GM21390 (cell line): Measurements from ENCODE around the gene COQ9.

Experiments
- ATAC-seq: cut with Tn5 transposase; IDR thresholded peaks from one replicate; pipeline ENCODE4 v1.9.1; 2021; ENCODE audit not compliant: unreplicated experiment

The COQ9 gene

DNA sequence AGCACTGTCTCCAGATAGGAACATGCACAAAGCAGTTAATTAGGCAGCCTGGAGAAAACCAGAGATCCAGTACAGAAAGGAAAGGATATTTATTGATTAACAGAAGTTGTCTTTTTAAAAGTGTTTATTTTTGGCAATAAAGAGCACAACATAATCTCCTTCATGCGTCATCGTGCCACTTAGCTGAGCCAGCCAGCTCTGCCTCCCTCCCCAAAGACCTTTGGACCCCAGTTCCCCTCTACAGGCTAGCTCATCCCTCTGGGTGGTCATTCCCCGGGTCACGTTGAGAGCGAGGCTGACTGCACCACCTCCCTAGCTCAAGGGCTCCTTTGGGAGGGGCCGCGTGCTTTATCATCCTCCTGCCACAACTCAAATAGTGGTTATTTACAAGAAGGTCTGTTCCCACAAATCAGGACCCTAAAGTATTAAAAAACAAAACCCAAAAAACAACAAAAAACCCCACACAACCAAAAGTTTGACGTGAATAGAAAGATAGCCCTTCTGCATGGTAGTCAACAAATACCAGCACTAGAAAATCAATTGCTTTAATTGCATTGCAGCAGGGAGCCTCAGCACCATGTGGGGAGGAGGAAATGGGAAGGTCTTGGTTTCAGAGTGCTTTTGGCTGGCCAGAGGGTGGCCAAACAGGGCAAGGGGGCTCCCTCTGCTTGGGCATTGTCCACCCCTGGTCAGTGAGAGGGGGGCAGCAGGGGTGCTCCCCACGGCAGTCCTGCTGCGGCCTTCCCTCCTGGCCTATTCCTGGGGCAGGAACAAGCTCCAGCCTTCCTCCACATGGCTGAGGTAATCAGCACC, 24.8 kb downstream of the COQ9 start:
- ATAC-seq, result no peak

DNA sequence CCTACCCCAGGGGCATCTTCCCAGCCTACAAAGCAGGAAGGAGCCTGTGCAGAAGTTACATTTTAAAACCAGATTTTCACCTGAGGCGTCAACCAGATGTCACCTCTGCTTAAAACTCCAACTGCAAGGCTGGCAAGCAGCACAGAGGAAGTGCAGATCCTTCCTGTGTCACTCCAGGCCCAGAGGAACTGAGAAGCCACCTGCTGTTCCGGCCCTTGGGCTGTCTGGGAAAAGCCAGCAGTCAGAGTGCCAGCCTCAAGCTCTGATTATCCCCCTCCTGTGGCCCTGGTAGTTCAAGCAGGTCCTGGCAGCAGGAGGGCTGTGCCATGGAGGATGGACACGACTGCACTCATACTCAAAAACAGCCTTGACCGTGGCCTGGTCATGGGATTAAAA, 25.4 kb downstream of the COQ9 start:
- no peak for ATAC-seq

DNA sequence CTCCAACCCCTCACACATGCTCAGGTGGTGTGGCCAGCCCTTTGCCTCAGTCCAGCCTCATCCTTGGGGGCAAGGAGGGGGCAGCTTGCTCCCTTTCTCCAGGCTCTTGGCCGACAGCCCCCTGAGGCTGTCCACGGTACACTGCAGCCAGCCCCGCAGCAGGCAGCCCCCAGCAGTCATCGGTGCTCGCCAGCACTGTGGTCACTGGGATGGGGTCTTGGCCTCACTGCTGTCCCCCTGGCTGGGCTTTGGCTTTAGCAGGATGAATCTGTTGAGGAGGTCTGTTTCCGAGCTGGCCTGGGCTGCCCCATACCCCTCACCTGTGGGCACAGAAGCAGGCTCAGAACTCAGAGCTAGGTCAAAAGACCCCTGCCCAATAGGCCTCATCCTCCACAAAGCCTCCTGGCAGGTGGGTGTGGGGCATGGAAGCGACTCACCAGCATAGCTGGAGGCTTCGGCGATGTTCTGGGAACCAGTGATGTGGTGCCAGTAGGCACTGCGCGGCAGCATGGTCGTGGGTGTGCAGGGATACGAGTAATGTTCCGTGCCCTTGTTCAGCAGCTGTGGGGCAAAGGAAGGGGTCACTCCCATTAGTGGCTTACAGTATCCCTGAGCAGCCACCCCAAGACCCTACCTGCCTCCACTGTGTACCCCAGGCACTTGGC, 26.0 kb downstream of the COQ9 start:
- ATAC-seq, result no peak

DNA sequence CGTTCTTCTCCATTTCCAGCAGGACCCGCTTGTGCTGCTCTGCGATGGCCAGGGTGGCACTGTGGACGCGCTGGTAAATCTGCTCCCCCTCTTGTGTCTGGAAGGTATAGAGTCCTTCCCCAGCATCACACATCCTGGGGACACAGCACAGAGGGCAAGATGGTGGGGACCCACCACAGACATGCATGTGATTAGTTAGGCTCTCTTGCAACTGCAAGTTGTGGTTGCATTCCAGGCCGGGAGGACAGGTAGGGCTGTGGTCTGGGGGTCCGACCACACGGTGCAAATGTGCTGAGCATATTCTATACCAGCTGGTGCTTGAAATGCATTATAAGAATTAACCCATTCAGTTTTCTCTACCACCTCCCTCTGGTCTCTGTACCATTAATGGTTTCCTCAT, 26.6 kb downstream of the COQ9 start:
- no peak for ATAC-seq

DNA sequence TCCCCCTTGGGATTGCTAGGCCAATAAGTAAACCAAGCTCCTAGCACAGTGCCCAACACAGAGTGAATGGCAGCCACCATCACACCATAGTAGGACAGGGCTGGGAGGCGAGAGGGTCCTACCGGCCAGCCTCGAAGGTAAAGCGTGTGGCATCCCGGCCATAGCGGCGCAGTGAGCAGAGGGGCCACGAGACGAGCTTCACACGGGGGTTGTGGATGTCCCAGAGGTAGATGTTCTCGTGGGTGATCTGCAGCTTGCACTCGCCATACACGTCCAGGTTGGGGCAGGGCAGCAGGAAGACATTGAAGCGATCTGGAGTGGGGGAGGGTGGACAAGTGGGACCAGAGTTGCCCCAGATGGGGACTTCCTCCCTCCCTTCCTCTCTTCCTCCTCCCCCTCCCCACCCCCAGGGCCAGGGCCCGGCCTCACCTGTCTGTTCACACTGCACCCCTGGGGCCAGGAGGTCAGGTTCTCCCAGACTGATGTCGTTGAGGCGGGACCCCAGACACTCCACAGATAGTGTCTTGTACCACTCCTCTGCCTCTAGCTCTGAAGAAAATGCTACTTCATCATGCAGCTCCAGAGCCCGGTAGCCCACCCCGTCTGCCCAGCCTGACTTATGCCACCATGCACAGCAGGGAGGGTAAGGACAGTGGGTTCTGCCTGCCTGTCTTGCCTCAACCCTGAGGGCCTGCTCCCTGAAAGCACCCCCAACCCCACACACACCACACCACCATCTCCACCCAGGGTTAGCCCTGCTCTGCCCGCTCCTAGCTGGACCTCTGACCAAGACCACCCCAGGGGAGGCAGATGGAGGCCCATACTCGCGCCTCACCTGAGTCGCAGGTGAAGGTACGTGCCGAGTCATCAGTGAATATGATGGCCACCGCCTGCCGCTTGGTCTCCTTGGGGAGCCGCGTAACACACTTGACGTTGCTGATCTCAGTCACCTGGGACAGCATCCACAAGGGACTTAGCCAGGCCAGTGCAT, 27.7 kb downstream of the COQ9 start:
- no peak for ATAC-seq

DNA sequence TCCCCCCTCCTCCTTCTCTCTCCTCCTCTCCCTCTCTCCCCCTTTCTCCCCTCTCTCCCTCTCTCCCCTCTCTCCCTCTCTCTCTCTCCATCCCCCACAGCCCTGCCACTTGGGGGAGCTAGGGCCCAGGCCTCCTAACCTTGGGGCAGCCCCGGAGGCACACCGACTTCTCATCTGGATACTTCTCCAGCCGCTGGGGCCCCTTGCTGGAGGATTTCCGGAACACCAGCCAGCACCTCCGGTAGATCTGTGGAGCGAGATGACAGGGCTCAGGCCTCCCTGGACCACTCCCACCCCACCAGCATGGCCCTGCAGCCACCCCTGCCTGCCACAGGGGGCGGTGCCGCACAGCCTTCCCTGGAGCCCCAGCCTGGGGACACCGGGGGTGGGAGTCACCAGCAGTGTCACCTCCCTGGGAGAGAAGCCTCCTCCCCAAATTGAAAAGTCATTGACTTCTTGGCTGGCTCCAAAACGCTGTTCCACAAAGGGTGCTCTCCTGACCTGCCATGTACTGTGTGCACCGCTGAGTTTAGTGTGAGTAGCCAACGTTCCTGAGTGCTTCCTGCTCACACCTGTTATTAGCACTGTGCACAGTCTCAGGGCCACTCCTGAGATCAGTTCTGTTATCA, 28.5 kb downstream of the COQ9 start:
- peak; percentile 96 for ATAC-seq

DNA sequence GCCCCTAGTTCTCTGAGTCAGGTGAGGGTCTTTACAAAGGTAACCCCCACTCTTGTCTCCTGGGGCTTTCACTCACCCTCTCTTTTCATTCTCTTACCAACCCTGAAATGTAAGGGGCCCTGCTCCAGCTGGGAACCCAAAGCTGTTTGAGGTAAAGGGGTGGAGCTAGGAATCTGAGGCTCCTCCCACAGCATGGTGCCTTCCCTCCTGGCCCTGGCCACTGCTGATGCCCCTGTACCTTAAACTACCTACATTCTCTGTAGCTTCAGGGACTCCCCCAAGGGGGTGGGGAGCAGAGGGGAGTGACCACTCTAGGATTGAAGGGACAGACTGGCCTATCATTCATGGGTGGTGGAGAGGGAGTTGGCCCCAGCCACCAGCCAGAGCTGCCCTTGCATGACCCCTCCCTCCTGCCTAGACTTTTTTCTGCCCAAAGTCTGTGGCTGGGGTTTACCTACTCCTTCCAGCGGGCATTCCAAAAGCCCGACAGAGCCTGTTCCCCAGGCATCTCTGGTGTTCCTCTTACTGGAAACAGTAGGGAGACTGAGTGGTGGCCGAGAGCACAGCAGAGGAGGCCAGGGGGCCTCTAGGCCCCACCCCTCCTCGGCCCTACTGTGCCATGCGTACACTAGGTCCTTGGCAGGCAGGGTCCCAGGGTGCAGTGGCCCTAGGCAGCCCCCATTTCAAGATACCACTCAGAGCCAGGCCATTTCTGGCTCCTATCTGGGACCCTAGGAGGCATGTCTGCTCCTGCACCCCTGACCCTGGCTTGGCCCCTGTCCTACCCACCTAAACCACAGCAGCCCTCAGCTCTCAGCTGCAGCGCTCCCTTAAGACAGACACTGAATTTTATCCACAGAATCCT, 29.5 kb downstream of the COQ9 start:
- ATAC-seq, result no peak

DNA sequence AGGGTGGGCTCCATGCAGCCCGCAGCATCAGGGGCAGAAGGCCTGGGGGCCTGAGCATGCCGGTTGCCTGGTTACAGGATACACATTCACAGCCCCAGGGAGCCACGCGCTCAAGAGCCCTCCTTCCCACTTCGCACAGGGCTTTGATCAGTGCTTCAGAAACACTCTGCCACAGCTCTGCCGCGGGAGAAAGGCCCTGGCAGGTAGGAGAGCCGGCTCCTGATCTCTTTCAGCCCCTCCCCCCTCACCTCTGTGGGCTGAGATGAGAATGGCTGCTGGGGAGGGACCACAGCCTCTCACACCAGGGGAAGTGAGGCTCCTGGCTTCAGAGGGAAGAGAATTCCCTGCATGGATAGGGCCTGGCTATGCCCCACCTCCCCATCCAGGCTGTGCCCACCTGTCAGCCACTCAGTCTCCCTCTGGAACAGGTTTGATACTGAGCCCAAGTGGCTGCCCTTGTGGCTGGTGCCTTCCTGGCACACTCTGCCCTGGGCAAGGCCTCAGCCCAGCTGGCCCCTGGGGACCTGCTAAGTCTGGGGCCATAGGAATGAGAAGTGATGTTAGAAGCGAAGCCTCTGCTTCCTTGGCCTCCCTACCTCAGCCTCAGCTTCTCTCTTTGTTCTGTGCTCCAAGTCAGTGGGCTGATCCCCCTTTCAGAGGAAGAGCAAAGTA, 30.4 kb downstream of the COQ9 start:
- no peak for ATAC-seq

DNA sequence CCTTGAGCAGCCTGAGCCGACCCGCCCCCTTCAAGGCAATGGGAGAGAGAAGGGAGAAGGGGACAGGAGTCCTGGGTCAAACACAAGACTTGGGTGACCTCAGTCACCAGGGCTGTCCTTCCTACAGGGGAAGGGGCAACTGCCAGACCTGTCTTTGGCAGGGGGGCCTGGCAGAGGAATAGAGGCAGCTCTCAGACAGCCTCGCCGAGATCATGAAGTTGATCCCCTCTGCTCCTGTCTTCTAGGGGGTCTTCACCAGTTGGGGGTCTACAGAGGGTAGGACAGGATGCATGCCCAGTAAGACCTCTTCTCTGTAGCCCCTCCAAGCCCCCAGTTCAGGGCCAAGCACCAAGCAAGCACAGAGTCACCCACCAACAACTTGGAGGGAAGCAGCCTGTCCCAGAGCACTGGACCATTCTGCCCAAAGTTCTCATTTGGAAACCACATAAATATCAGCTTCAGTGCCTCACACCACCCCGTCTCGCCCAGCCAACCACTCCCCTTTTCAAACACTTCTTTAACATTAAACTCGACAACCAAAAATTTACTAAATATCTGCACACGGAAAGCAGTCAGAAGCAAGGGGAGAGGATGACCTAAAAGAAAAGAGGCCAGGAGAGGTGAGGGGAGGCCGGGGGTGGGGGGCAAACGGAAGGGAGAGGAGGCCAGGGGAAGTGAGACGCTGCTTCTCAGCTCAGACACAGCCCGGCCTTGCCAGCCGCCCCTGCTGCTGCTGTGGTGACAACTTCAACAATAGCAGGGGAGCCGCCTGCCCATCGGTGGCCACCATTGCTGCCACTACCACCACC, 31.3 kb downstream of the COQ9 start:
- ATAC-seq, result no peak

DNA sequence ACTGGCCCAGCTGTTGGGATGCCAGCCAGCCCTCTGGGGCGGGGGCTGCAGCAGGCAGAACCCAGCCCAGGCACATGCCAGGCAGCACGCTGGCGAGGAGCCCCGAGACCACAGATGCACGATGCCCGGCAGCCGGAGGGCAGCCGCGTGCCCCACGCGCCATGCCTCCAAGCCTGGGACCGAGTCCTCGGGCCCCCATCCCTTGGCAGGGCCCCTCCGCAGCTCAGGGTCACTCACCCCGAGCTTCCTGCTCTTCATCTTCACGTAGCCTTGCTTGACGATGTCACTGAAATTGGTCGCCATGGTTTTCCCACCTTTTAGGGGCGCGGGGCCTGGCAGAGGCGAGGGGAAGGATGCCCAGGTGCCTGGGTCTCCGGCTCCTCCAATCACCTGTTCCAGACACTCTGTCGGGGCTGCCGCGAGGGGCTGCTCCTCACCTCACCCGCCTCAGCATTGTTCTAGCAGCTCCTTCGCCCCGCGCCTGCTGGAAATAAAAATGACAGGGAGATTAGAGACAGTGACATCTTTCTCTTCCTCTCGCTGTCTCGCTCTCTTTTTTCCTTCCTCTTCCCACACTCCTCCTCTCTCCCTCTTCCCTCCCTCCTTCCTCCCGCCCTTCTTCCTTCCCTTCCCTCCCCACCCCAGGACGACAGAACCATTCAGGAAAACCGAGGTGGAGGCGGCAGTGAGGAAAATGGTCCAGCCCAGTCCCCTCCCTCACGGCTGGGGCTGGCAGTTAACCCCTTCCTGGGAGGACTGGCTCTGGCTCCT, 32.1 kb downstream of the COQ9 start:
- no peak for ATAC-seq

DNA sequence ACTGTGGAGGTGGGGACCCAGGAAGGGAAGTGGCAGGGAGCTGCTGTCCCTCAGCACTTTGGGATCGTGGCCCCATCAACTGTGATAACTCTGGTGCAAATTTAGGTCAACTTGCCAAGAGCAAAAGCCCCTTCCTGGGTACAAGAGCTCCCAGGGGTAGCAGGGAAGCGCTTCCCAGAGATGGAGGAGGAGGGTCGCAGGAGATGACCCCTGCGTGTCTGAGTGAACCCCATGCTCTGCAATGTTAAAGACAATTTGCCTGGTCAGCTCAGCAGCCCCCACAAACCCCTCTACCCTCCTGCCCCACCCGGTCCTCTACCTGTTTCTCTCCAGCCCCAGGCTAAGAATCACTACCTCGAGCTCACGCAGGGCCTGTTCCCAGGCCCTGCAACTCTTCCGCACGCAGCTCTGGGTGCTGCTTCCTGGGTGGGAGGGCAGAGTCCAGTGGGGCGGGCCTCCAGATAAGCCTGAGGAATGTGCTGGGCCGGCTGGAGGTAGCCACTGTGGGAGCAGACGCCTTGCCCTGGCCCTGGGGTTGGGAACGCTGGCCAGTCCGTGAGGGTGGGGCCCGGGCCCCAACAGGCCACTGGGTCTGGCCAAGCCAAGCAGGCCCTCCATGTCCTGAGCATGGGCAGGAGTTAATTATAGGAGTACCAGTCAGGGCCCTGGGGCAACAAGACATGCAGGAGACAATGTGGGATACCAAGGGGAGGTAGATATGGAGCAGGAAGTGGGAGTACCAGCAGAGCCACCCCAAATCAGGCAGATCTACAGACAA, 32.9 kb downstream of the COQ9 start:
- ATAC-seq, result no peak

DNA sequence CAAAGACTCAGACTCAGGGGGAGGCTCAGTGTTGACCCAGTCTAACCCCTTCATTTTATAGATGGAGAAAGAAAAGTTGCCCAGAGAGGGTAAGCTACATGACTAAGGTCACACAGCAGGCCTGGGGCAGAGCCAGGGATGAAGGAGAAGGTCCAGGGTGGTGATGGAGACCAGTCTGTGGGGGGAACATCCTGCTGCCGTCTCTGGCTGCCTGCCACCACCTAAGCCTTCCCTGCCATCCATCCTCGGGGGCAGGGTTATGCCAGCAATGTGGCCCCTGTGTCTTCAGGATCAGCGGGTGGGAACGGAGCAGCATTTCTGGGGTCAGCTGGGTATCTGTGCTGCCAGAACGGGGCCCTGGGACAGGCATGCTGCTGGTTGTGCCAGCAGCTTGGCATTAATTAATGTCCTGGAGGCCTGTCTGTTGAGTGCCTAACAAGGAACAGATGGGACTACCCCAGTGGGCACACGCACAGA, 33.5 kb downstream of the COQ9 start:
- no peak for ATAC-seq

DNA sequence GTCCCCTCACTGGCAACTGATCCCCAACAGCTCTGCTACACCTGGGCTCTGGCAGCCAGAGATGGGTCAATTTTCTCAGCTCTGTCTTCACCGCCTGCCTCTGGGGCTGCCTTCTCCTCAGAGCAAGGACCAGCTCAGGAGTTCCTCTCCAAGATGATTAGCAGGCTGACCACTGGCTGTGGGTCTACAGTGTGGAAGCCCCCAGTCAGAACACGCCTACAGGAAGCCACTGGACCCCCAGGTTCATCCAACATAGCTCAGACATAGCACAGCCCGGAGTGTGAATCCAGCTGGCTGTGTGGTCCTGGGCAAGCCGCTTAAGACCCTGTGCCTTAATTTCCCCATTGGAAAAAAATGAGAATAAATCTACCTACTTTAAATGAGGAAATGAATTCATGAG, 34.1 kb downstream of the COQ9 start:
- no peak for ATAC-seq

DNA sequence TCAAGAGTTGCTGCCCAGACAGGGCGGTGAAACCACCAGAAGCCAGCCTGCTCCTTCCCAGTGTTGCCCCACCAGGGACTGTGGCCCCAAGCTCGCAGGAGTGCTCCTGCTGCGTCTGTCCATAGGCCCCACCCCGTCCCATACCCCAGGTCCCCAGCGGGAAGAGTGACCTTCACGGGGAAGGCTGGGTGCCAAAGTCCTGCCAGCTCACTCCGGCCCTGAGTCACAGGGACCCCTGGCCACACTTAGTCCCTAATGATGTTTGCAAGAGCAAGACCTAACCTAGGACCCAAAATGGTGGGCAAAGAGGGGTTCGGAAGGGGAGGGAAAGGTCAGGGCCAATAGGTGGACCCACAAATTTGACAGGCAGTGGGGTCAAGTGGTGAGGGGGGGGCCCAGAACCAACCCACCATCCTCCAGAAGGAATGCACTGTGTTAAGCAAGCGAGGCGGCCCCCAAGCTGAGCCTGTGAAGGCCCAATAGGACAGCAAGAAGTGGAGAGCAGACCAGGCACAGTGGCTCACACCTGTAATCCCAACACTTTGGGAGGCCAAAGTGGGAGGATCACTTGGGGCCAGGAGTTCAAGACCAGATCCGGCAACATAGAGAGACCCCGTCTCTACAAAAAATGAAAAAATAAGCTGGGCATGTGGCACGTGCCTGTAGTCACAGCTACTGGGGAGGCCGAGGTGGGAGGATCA, 35.7 kb downstream of the COQ9 start:
- ATAC-seq, result no peak

DNA sequence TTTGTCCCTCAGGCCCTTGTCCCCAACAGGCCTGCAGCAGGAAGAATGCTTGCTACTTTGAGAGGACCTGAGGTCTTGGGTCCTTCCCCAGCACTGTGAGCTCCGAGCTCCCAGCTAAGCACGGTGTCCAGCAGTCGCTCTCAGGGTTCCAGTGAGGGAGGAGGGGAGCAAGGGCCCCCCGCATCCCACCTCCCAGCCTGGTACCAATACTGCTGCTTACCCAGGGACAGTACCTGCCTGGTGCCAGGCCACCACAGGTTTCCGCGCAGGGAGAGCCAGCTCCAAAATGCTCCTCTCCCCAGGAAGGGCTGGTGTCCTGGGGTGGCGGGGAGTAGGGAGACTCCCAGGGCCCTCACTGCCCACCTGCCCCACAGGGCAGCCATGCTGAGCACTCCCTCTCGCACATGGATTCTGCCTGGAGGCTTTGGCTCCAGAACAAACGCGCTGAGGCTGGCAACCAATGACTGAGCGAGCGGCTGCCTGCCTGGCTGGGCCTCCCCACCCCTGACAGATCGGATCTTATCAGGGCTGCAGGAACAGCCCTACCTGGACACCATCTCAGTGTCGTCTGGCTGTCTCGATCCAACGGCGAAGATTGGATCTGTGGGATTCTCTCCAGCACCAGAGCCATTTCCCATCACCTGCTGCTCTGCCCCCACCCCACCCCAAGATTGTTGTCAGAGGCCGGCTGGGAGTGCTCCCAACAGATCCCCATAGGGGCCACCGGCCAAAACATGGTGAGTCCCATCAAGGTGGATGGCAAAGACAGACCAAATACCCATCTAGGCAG, 36.6 kb downstream of the COQ9 start:
- no peak for ATAC-seq
